ENCODE measurements around the gene HACD3.

Gene HACD3

DNA sequence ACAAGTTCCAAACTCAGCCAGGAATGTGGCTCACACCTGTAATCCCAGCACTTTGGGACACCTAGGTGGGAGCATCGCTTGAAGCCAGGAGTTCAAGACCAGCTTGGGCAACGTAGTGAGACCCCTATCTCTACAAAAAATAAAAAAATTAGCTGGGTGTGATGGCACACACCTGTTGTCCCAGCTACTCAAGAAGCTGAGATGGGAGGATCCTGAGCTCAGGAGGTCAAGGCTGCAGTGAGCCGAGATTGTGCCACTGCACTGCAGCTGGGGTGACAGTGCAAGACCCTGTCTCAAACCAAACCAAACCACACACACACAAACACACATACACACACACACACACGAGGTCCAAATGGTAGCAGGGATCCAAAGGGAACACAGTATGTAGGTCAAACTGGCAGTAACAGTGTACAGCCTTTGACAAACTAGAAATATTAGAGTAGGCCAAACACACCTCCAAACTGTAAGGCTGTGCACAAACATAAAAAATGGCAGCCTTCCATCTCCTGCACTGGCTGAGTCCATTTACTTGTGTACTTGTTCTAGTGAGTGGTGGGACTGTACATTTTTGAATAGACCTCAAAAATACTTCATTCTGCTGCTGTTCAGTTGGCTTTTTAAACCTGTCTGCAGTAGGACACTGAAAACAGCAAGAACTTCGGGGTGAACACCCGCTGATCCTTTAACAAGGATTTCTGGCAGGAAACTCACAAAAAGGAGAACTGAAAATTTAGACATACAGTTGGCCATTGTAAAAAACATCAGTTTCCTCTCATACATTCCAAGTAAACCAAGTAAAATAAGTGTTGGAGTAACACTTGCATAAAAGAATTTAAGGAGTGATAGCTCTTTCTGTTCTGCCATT is 47.1 kb downstream of the HACD3 start:
- Histone ChIP-seq H3K27ac (replicated peaks) (no peak overlapping the region), H3K27me3 (ENCODE audit: insufficient read depth, poor library complexity, severe bottlenecking) (no peaks in the 10 kb centered on the region), H3K4me3 (replicated peaks; ENCODE audit: insufficient read depth, low read length) (no peak overlapping the region)
- no peak for DNase-seq (ENCODE audit: low read depth in 1 of 2, low spot score in 1 of 2)
- TF ChIP-seq, protein P1, sequence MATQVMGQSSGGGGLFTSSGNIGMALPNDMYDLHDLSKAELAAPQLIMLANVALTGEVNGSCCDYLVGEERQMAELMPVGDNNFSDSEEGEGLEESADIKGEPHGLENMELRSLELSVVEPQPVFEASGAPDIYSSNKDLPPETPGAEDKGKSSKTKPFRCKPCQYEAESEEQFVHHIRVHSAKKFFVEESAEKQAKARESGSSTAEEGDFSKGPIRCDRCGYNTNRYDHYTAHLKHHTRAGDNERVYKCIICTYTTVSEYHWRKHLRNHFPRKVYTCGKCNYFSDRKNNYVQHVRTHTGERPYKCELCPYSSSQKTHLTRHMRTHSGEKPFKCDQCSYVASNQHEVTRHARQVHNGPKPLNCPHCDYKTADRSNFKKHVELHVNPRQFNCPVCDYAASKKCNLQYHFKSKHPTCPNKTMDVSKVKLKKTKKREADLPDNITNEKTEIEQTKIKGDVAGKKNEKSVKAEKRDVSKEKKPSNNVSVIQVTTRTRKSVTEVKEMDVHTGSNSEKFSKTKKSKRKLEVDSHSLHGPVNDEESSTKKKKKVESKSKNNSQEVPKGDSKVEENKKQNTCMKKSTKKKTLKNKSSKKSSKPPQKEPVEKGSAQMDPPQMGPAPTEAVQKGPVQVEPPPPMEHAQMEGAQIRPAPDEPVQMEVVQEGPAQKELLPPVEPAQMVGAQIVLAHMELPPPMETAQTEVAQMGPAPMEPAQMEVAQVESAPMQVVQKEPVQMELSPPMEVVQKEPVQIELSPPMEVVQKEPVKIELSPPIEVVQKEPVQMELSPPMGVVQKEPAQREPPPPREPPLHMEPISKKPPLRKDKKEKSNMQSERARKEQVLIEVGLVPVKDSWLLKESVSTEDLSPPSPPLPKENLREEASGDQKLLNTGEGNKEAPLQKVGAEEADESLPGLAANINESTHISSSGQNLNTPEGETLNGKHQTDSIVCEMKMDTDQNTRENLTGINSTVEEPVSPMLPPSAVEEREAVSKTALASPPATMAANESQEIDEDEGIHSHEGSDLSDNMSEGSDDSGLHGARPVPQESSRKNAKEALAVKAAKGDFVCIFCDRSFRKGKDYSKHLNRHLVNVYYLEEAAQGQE (IDR thresholded peaks at IDR 0.05; ENCODE audit: insufficient replicate concordance, low read depth), result no peak
- TF ChIP-seq SPI1 (IDR thresholded peaks at IDR 0.05; ENCODE audit: borderline replicate concordance, low read depth), result peak; percentile 35; the same call in 1 of the 2 replicates

DNA sequence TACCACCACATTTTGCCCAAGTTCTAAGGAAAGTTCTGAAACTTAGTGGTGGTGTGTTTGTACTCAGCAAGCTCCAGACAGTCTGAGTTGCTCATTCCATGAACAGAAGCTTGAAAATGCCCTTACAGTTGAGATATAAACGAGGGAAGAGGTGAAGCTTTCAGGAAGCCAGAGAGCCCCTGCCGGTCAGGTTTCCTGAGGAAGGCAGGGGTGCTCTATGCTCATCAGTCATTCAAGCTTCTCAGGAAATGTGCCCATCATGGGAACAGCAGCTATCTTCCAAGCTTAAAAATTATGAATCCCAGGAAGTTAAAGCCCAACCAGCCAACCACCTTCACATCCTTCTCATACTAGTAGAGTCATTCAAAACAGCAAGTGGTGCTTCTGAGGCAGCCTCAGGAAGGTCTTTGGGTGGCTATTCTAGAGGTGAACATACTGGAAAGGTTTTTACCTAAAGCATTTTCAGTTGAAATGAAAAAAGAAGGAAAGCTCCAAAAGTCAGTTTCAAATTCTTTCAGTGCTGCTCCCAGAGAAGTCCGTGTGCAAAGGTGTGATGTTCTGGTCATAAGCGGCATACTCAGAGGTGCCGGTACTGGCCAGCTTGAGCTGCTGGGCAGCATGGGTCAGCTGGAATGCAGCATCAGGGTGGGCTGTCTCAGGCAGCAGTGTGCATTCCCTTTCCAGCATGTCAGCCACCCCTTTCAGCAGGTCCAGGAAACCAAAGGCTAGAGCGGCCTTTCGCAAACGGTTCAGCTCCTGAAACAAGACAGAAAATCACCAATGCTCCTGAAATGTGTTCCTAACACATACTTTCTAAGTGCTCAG is 48.9 kb downstream of the HACD3 start:
- no peak overlapping the region for H3K27ac ChIP-seq (replicated peaks)
- H3K4me3 ChIP-seq (replicated peaks; ENCODE audit: insufficient read depth, low read length), result no peak overlapping the region
- no peaks in the 10 kb centered on the region for H3K27me3 ChIP-seq (ENCODE audit: insufficient read depth, poor library complexity, severe bottlenecking)
- DNase-seq (ENCODE audit: low read depth in 1 of 2, low spot score in 1 of 2), result no peak
- TF ChIP-seq GABPA (IDR thresholded peaks at IDR 0.05; ENCODE audit: low read depth) (no peak), POLR2AphosphoS5 (IDR thresholded peaks at IDR 0.05; ENCODE audit: low read depth) (peak; percentile 2; the same call in 1 of the 2 replicates)

DNA sequence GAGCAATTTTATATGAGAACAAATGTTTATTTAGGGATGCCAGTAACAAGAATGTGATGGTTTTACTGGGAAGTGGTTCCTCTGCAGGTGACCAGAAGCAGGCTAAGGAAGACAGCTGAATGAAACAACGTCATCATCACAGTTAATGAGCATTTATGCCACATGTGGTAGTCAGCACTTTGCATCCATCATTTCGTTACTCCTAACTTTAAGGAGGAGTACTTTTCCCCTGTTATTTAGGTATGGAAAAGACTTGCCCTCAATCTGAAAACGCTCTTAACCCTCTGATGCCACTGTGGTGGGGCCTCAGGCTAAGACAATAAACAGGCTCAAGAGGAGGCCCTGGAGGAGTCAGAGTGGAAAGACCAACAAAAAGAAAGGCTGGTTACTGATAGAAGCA is 49.5 kb downstream of the HACD3 start:
- no peak overlapping the region for H3K4me3 ChIP-seq (replicated peaks; ENCODE audit: insufficient read depth, low read length)
- no peak for TF ChIP-seq GABPA (IDR thresholded peaks at IDR 0.05; ENCODE audit: low read depth)
- TF ChIP-seq, protein P1 (IDR thresholded peaks at IDR 0.05; ENCODE audit: insufficient replicate concordance, low read depth), result no peak
- TF ChIP-seq, protein P2, sequence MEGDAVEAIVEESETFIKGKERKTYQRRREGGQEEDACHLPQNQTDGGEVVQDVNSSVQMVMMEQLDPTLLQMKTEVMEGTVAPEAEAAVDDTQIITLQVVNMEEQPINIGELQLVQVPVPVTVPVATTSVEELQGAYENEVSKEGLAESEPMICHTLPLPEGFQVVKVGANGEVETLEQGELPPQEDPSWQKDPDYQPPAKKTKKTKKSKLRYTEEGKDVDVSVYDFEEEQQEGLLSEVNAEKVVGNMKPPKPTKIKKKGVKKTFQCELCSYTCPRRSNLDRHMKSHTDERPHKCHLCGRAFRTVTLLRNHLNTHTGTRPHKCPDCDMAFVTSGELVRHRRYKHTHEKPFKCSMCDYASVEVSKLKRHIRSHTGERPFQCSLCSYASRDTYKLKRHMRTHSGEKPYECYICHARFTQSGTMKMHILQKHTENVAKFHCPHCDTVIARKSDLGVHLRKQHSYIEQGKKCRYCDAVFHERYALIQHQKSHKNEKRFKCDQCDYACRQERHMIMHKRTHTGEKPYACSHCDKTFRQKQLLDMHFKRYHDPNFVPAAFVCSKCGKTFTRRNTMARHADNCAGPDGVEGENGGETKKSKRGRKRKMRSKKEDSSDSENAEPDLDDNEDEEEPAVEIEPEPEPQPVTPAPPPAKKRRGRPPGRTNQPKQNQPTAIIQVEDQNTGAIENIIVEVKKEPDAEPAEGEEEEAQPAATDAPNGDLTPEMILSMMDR (IDR thresholded peaks at IDR 0.05; ENCODE audit: insufficient read depth, low read length), result no peak
- TF ChIP-seq SPI1 (IDR thresholded peaks at IDR 0.05; ENCODE audit: borderline replicate concordance, low read depth), result no peak
- TF ChIP-seq POLR2AphosphoS5 (IDR thresholded peaks at IDR 0.05; ENCODE audit: low read depth), result no peak; the same call in 1 of the 2 replicates

DNA sequence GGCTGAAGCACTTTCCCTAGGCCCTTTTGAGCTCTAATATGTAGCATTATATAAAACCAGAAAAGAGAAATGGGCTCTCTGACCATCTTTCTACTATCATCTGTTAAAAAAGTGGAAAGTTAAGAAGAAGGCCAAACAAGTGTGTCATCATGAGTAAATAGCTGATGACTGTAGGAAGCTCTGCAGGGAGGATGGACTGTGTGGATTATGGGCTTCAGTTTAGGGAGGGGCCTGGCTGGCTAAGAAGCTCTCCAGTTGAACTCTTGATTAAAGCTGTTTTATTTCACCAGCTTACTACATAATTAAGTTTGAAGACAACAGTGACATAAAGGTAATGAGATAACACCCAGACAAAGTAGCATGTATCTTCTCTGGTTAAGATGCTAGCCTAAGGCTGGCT is 50.0 kb downstream of the HACD3 start:
- Histone ChIP-seq H3K27me3 (ENCODE audit: insufficient read depth, poor library complexity, severe bottlenecking) (no peaks in the 10 kb centered on the region), H3K27ac (replicated peaks) (no peak overlapping the region), H3K4me3 (replicated peaks; ENCODE audit: insufficient read depth, low read length) (no peak overlapping the region)
- no peak for DNase-seq (ENCODE audit: low read depth in 1 of 2, low spot score in 1 of 2)
- TF ChIP-seq, protein P2 (IDR thresholded peaks at IDR 0.05; ENCODE audit: insufficient read depth, low read length), result no peak
- TF ChIP-seq, protein P1 (IDR thresholded peaks at IDR 0.05; ENCODE audit: insufficient replicate concordance, low read depth), result no peak
- no peak for TF ChIP-seq SPI1 (IDR thresholded peaks at IDR 0.05; ENCODE audit: borderline replicate concordance, low read depth)
- TF ChIP-seq POLR2AphosphoS5 (IDR thresholded peaks at IDR 0.05; ENCODE audit: low read depth), result no peak
- no peak for TF ChIP-seq GABPA (IDR thresholded peaks at IDR 0.05; ENCODE audit: low read depth)

More for the DNA sequence above, 49.5 kb downstream of the HACD3 start:
- DNase-seq (ENCODE audit: low read depth in 1 of 2, low spot score in 1 of 2), result no peak
- Histone ChIP-seq H3K27ac (replicated peaks) (no peak overlapping the region), H3K27me3 (ENCODE audit: insufficient read depth, poor library complexity, severe bottlenecking) (no peaks in the 10 kb centered on the region)
